ENCODE data around the gene MAP4K4. TPM values are rescaled to one million over a fixed set of nuclear protein-coding genes. Genes with fewer than 3 reads are reported as not detected.
"Not testable (repeated sequence)": the region's sequence is repeated elsewhere in the genome, so short reads cannot be mapped to it uniquely, and the experiment has no call there.

Gene MAP4K4
- total RNA-seq, 1 experiment from 2014 or later = 76.9 TPM

GRCh38 chr2:101745711-101746694 is 48.5 kb downstream of the MAP4K4 start:
- Histone ChIP-seq H3K4me3 (no peak overlapping the region), H3K27me3 (no peaks in the 10 kb centered on the region), H3K36me3 (no peaks in the 10 kb centered on the region), H3K9me3 (no peaks in the 10 kb centered on the region)
- DNase-seq = peak; percentile 49

DNA sequence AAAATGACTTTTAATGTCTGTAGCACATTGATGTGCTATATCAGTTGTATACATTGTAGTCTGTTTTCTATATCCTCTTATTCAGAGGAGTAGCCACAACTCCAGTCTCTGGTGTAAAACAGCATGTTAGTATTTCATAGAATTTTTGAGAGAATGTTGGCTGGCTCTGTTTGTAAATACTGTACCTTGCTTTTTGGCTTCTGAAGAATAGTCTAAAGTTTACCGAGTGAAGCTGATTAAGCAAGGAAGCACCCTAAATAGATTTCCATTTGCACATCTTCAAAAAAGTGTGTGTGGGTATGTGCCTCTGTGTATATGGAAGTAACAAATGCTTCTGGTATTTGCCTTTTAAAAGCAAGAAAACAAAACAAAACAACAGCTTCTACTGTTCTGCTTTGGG is 50.5 kb downstream of the MAP4K4 start:
- DNase-seq = no peak
- H3K9me3 ChIP-seq = no peaks in the 10 kb centered on the region
- no peak overlapping the region for H3K4me3 ChIP-seq
- no peaks in the 10 kb centered on the region; the same call in 1 of the 2 replicates for H3K36me3 ChIP-seq
- no peaks in the 10 kb centered on the region for H3K27me3 ChIP-seq

DNA sequence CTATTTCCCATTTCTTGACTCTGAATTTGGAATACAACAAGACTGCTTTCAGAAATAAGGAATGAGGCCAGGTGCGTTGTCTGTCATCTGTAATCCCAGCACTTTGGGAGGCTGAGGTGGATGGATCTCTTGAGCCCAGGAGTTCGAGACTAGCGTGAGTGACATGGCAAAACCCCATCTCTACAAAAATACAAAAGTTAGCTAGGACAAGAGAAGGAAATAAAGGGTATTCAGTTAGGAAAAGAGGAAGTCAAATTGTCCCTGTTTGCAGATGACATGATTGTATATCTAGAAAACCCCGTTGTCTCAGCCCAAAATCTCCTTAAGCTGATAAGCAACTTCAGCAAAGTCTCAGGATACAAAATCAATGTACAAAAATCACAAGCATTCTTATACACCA is 51.0 kb downstream of the MAP4K4 start:
- not testable (repeated sequence) for DNase-seq, H3K36me3 ChIP-seq, H3K9me3 ChIP-seq, H3K4me3 ChIP-seq, H3K27me3 ChIP-seq

DNA sequence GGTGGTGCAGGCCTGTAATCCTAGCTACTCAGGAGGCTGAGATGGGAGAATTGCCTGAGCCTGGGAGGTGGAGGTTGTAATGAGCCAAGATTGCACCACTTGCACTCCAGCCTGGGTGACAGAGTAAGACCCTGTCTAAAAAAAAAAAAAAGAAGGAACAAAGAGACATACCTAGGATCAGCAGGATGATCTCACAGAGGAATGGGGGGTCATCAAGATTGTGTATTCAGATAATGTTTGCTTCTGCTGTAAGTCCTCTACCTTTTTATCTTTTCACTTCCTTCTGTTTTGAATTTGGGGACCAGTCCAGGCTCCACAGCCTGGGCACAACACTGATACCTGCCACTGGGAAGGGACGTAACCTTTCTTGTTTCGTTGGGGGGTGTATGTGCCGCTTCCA is 53.2 kb downstream of the MAP4K4 start:
- Histone ChIP-seq H3K4me3 (no peak overlapping the region), H3K9me3 (no peaks in the 10 kb centered on the region), H3K36me3 (no peaks in the 10 kb centered on the region; the same call in 1 of the 2 replicates), H3K27me3 (no peaks in the 10 kb centered on the region)
- DNase-seq = no peak

GRCh38 chr2:101751276-101751815 is 53.8 kb downstream of the MAP4K4 start:
- no peaks in the 10 kb centered on the region for H3K9me3 ChIP-seq
- no peak for DNase-seq
- H3K36me3 ChIP-seq = no peaks in the 10 kb centered on the region; the same call in 1 of the 2 replicates
- H3K4me3 ChIP-seq = no peak overlapping the region
- no peaks in the 10 kb centered on the region for H3K27me3 ChIP-seq

DNA sequence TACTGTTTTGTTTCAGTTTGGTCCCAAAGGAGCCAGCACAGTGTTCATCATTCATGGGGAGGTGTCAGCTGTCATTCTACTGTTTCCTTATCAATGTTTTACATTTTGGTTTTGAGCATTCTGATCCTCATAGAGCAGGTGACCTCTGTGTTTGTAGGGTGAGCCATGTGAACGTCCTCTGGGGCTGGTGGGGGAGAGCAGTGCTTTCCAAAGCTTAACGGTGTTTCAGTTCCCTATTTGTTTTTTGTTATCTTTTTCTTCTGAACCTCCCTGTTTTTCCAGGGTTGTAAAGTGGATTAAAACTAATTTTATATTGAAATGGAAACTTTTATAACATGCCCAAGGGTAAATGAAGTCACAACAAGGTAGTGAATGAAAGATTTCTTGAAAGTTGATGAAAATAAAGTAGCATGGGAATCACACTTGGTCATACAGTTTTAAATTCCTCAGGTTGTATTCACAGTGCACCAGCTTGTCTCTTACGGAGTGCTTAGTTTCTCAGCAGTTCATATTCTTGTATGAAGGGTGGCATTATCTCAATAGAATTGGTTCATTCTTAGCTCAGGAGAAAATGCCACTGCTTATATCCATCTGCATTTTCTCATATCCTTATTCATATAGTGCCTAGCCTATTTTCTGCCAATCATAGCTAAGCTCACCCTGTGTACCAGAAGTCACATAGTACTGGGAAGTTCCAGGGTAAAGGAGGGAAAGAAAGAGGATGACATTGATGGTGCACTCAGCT is 54.5 kb downstream of the MAP4K4 start:
- DNase-seq = no peak
- Histone ChIP-seq H3K4me3 (no peak overlapping the region), H3K27me3 (no peaks in the 10 kb centered on the region), H3K36me3 (no peaks in the 10 kb centered on the region; the same call in 1 of the 2 replicates), H3K9me3 (no peaks in the 10 kb centered on the region)

DNA sequence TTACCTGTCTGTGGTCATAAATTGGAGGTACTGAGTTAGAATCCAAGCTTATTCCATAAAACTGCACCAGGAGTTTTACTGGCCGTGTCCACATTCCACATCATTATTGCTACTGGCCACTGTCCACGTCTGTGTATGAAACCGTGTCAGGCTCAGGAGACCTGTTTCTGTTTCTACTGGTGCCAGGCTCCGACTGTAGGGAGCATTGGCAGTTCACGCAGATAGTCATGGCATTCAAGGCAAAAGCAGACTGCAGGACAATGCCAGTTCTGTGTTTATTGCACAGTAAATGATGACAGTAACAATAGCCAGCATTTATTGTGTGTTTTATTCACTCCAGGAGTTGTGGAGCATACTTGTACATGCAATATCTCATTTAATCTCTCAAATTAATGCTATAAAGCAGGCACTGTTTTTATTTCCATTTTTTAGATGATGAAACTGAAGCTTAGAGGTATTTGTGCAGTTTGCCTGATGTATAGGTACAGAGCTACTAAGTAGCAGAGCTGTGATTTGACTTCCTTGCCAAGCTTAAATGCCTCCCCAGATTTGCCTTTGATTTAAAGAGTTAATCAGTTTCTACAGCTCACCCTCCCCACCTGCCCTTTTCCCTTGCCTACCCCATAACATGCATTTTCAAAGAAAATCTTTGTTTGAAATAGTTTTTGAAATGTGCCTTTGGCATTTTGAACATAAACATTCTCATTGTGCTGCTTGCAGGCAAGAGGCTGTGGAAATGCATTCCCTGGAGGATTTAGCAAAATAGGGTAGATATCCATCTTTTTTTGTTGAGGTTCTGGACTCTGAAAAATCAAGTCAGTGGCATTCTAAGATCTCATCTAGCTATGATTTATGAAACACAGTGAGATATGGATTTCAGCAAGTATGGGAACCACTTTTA is 55.5 kb downstream of the MAP4K4 start:
- no peak overlapping the region for H3K4me3 ChIP-seq
- no peaks in the 10 kb centered on the region for H3K9me3 ChIP-seq
- no peaks in the 10 kb centered on the region; the same call in 1 of the 2 replicates for H3K36me3 ChIP-seq
- peak; percentile 24 for DNase-seq
- no peaks in the 10 kb centered on the region for H3K27me3 ChIP-seq

DNA sequence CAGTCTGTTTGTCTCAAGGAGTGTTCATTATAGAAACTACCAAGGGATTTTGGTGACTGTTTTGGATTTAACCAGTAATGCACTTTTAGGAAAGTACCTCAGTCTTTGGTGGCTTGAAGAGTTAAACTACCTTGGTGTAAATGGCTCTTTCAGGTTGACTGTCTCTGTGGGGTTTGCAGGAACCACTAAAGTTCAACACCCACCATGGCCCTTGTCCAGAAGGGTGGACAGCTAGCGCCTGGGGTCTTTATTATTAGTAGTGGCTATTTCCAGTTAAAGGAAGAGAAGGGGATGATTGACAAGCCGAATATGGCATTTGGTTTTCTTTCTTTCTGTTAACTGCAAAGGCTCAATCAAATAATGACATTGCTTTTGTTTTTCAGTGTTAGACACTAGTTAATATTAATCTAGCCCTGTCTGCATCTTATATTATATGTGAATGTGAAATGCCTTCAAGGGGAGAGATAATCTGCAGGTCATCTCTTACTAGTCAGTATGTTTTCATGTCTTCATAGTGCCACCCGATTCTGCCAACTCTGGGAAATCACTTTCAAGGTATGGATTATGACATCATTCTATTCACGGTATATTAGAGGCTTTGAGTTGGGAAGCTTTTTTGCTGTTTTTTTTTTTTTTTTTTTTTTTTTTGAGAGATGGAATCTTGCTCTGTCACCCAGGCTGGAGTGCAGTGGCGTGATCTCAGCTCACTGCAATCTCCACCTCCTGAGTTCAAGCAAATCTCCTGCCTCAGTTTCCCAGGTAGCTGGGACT is 56.4 kb downstream of the MAP4K4 start:
- Histone ChIP-seq H3K27me3 (no peaks in the 10 kb centered on the region), H3K4me3 (no peak overlapping the region), H3K36me3 (no peaks in the 10 kb centered on the region; the same call in 1 of the 2 replicates), H3K9me3 (no peaks in the 10 kb centered on the region)
- DNase-seq = no peak

GRCh38 chr2:101754618-101755017 is 57.1 kb downstream of the MAP4K4 start:
- H3K4me3 ChIP-seq = no peak overlapping the region
- no peaks in the 10 kb centered on the region for H3K9me3 ChIP-seq
- peak; percentile 73 for DNase-seq
- no peaks in the 10 kb centered on the region for H3K27me3 ChIP-seq
- no peaks in the 10 kb centered on the region; the same call in 1 of the 2 replicates for H3K36me3 ChIP-seq

DNA sequence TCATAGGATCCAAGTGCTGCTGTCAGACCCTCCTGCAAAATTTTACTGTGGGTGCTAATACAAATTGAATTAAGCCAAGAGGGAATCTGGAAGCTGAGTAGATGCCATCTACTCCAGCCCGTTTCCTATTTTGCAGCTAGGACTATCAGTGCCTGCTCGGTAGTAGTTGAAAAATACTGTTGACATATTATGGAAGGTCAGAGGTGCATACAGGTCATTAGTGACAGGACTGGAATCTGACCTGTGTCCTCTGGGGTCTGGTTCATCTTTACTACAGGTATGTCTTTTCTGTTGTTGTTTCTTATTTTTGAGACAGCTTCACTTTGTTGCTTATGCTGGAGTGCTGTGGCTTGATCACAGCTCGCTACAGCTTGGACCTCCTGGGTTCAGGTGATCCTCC is 58.8 kb downstream of the MAP4K4 start:
- DNase-seq = no peak

DNA sequence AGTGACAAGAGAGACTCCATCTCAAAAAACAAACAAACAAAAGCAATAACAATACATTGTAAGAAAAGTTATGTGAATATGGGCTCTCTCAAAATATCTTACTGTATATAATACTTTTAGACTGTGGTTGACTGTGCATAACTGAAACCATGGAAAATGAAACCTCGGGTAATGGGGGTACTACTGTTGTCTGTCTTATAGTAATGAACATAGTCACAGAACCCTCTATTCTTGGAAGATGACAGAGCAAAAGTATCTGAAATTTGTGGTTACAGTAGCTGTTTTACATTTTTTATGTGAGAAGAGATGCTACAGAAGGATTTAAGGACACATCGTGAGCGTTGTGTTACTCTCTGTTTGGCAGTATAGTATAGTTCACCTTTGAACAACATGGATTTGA is 60.5 kb downstream of the MAP4K4 start:
- DNase-seq = no peak
- 0 out of 2 replicates have a peak overlapping the region, but pooled peaks have one; percentile 2 for H3K4me3 ChIP-seq
- no peaks in the 10 kb centered on the region for H3K27me3 ChIP-seq
- H3K9me3 ChIP-seq = no peaks in the 10 kb centered on the region
- peaks cover 2% of the 10 kb centered on the region; the same call in 1 of the 2 replicates for H3K36me3 ChIP-seq

More for the DNA sequence above, 58.8 kb downstream of the MAP4K4 start:
- Histone ChIP-seq H3K27me3 (no peaks in the 10 kb centered on the region), H3K4me3 (no peak overlapping the region), H3K36me3 (peaks cover 2% of the 10 kb centered on the region; the same call in 1 of the 2 replicates), H3K9me3 (no peaks in the 10 kb centered on the region)

- Histone ChIP-seq H3K36me3 (peaks cover 2% of the 10 kb centered on the region; the same call in 1 of the 2 replicates), H3K27me3 (no peaks in the 10 kb centered on the region), H3K9me3 (no peaks in the 10 kb centered on the region), H3K4me3 (no peak overlapping the region)
- peak; percentile 74 for DNase-seq
Observed at GRCh38 chr2:101759162-101759561, 61.7 kb downstream of the MAP4K4 start.

- DNase-seq = no peak
- Histone ChIP-seq H3K27me3 (no peaks in the 10 kb centered on the region), H3K4me3 (no peak overlapping the region), H3K36me3 (peaks cover 2% of the 10 kb centered on the region; the same call in 1 of the 2 replicates), H3K9me3 (no peaks in the 10 kb centered on the region)
Observed at GRCh38 chr2:101762451-101763171, 65.1 kb downstream of the MAP4K4 start.

GRCh38 chr2:101763496-101764333 is 66.2 kb downstream of the MAP4K4 start:
- H3K36me3 ChIP-seq = peaks cover 2% of the 10 kb centered on the region; the same call in 1 of the 2 replicates
- no peaks in the 10 kb centered on the region for H3K9me3 ChIP-seq
- DNase-seq = no peak
- no peaks in the 10 kb centered on the region for H3K27me3 ChIP-seq
- H3K4me3 ChIP-seq = no peak overlapping the region

Measured in MG63 (cell line).